OCI-LY7 (cell line): ENCODE measurements around the gene GP1BA. TPM values are rescaled to one million over a fixed set of nuclear protein-coding genes. Genes with fewer than 3 reads are reported as not detected.

Experiments
- BruUV-seq: library from RNA; stranded (reverse); fragments of 400-500 nt; replicated peaks from 2 replicates; lab custom pipeline; 2021; lab: Mats Ljungman, UMichigan
- CTCF ChIA-PET: fragments of 300-600 bp; sonication (Branson Sonifier 250); formaldehyde crosslinking; loops from one replicate; lab custom pipeline; 2022; ENCODE audit warnings: antibody characterized with exemption; ENCODE audit not compliant: unreplicated experiment; lab: Charles Lee
- POLR2A ChIA-PET: fragments of 300-600 bp; sonication (Branson Sonifier 250); formaldehyde crosslinking; loops from one replicate; lab custom pipeline; 2022; ENCODE audit warnings: antibody characterized with exemption; lab: Charles Lee
- DNase-seq: peaks from one replicate; pipeline ENCODE4 v3.0.0-alpha.2; 2015; ENCODE audit warnings: low spot score
- H2AFZ ChIP-seq: fragments of 200-600 bp; sonication (generic), shearing (Covaris generic); 2 replicates; pipeline ENCODE4 v1.6.1; 2014; ENCODE audit warnings: mild to moderate bottlenecking, antibody characterized with exemption, low read length, moderate library complexity
- H3K27ac ChIP-seq: fragments of 200-600 bp; sonication (generic); 2 replicates; pipeline ENCODE4 v1.5.1; 2014; ENCODE audit warnings: mixed run types, low read depth, mild to moderate bottlenecking, moderate library complexity, low read length, inconsistent platforms; ENCODE audit not compliant: poor library complexity, severe bottlenecking
- H3K36me3 ChIP-seq: fragments of 200-600 bp; sonication (generic); 2 replicates; pipeline ENCODE4 v1.6.1; 2014; ENCODE audit warnings: mild to moderate bottlenecking, antibody characterized with exemption, low read length, moderate library complexity, mixed read lengths; ENCODE audit not compliant: insufficient read depth
- H3K4me1 ChIP-seq: fragments of 200-600 bp; sonication (generic); 2 replicates; pipeline ENCODE4 v1.5.1; 2014; ENCODE audit warnings: mild to moderate bottlenecking, low read length; ENCODE audit not compliant: insufficient read depth, poor library complexity, severe bottlenecking
- H3K4me2 ChIP-seq: fragments of 200-600 bp; sonication (generic); 2 replicates; pipeline ENCODE4 v1.6.1; 2014; ENCODE audit warnings: mild to moderate bottlenecking, low read length
- H3K4me3 ChIP-seq: fragments of 200-600 bp; sonication (generic); 2 replicates; pipeline ENCODE4 v1.5.1; 2014; ENCODE audit warnings: mild to moderate bottlenecking, low read depth, low read length; ENCODE audit not compliant: poor library complexity, severe bottlenecking
- H3K79me2 ChIP-seq: fragments of 200-600 bp; sonication (generic); 2 replicates; pipeline ENCODE4 v1.6.1; 2016; ENCODE audit warnings: low read depth, mild to moderate bottlenecking, low read length, moderate library complexity, mixed read lengths; ENCODE audit not compliant: insufficient read depth
- H3K9me2 ChIP-seq: fragments of 200-600 bp; sonication (generic); 2 replicates; pipeline ENCODE4 v1.6.1; 2016; ENCODE audit warnings: mild to moderate bottlenecking, low read length, mixed read lengths; ENCODE audit not compliant: insufficient read depth
- H3K9me3 ChIP-seq: fragments of 200-600 bp; sonication (generic); 2 replicates; pipeline ENCODE4 v1.6.1; 2014; ENCODE audit warnings: mild to moderate bottlenecking, mixed run types, low read length, mixed read lengths
- H4K20me1 ChIP-seq: fragments of 200-600 bp; sonication (generic); 2 replicates; pipeline ENCODE4 v1.6.1; 2014; ENCODE audit warnings: mild to moderate bottlenecking, antibody characterized with exemption, low read length, moderate library complexity, mixed read lengths; ENCODE audit not compliant: insufficient read depth
- CTCF ChIP-seq: fragments of 200-600 bp; sonication (generic); conservative IDR thresholded peaks from 2 replicates; pipeline ENCODE4 v1.5.1; 2014; ENCODE audit warnings: mild to moderate bottlenecking, antibody characterized with exemption, low read length, moderate library complexity, mixed read lengths
- EZH2phosphoT487 ChIP-seq: fragments of 200-600 bp; sonication (generic); IDR thresholded peaks from 2 replicates; pipeline ENCODE4 v1.6.1; 2018; ENCODE audit warnings: low read depth, borderline replicate concordance, mild to moderate bottlenecking, mixed run types, antibody characterized with exemption, low read length, moderate library complexity, mixed read lengths
- intact Hi-C: fragments of 100-400 bp; cut with micrococcal nuclease; formaldehyde crosslinking; loops from one replicate; pipeline ENCODE4 v1.10.0; 2022; ENCODE audit not compliant: unreplicated experiment
- total RNA-seq, 2 experiments: library from RNA; depleted of rRNA in 1 of 2; stranded (reverse); fragments of >200 nt in 1 of 2; shearing (Covaris generic) in 1 of 2; gene quantifications; 2 replicates each; pipeline ENCODE4 v1.2.3, GENCODE V29; 2014 to 2022

The GP1BA gene
- total RNA-seq, 2 experiments from 2014 or later: not detected

GRCh38 chr17:4942760-4943508 lies 10.9 kb downstream of the GP1BA start:
- peaks cover 85% of the 10 kb centered on the region for H3K79me2 ChIP-seq
- TF ChIP-seq CTCF (no peak), EZH2phosphoT487 (no peak)
- no peak for DNase-seq
- peak overlapping the region; percentile 95 for H3K4me3 ChIP-seq
- peaks cover 19% of the 10 kb centered on the region for H4K20me1 ChIP-seq
- ChIA-PET CTCF (no interaction called here), POLR2A (no interaction called here)
- no TSS peak for BruUV-seq
- H3K4me1 ChIP-seq: peaks cover 68% of the 10 kb centered on the region
- no peak overlapping the region for H2AFZ ChIP-seq
- no peaks in the 10 kb centered on the region for H3K9me2 ChIP-seq
- peaks cover 81% of the 10 kb centered on the region for H3K36me3 ChIP-seq
- H3K9me3 ChIP-seq: no peaks in the 10 kb centered on the region
- H3K4me2 ChIP-seq: peak overlapping the region; percentile 97
- intact Hi-C loops: loop anchor here (10.0 kb wide), 1 partner anchor 252 kb away; the partner anchor contains the start of gene ZNF594
- H3K27ac ChIP-seq: peak overlapping the region; percentile 99

GRCh38 chr17:4944163-4944553 lies 12.1 kb downstream of the GP1BA start:
- peak overlapping the region; percentile 97 for H3K4me2 ChIP-seq
- CTCF ChIA-PET: no interaction called here

More at GRCh38 chr17:4944163-4944553, 12.1 kb downstream of the GP1BA start:
- Histone ChIP-seq H3K36me3 (peaks cover 79% of the 10 kb centered on the region), H4K20me1 (peaks cover 19% of the 10 kb centered on the region), H3K9me2 (no peaks in the 10 kb centered on the region), H3K9me3 (no peaks in the 10 kb centered on the region), H2AFZ (no peak overlapping the region), H3K4me3 (peak overlapping the region; percentile 100), H3K79me2 (peaks cover 79% of the 10 kb centered on the region), H3K4me1 (peaks cover 57% of the 10 kb centered on the region), H3K27ac (peak overlapping the region; percentile 99)
- DNase-seq: peak; percentile 68
- POLR2A ChIA-PET: no interaction called here
- no TSS peak for BruUV-seq
- intact Hi-C loops: loop anchor here (10.0 kb wide), 1 partner anchor 251 kb away; the partner anchor contains the start of gene ZNF594
- no peak for TF ChIP-seq CTCF
- no peak for TF ChIP-seq EZH2phosphoT487
